Epidermal melanocyte (primary cell): Measurements from ENCODE around the gene LAYN.
A peak's percentile ranks its signal among the peaks of the same experiment; 100 is the strongest.

ENCODE experiments used
- DNase-seq: peaks from one replicate; pipeline ENCODE4 v3.0.0; 2011; ENCODE audit warnings: low spot score; ENCODE audit not compliant: insufficient read length

The LAYN gene

GRCh38 chr11:111531136-111531535 is 9.4 kb upstream of the LAYN start:
- no peak for DNase-seq

- DNase-seq, result no peak
Measured at GRCh38 chr11:111531687-111532364, 8.7 kb upstream of the LAYN start.

- no peak for DNase-seq
Measured at GRCh38 chr11:111532365-111532709, 8.2 kb upstream of the LAYN start.

GRCh38 chr11:111535281-111535680 is 5.2 kb upstream of the LAYN start:
- DNase-seq, result no peak

GRCh38 chr11:111537336-111537860 is 3.1 kb upstream of the LAYN start:
- DNase-seq, result no peak

- DNase-seq, result no peak
Measured at GRCh38 chr11:111538407-111539114, 2.0 kb upstream of the LAYN start.

GRCh38 chr11:111539426-111540113 is 950 bp upstream of the LAYN start:
- no peak for DNase-seq

- no peak for DNase-seq
Measured at GRCh38 chr11:111540937-111541253, 375 bp downstream of the LAYN start.

- DNase-seq, result no peak
Measured at GRCh38 chr11:111541254-111542061, 938 bp downstream of the LAYN start.

GRCh38 chr11:111542606-111543275 is 2.2 kb downstream of the LAYN start:
- DNase-seq, result no peak

GRCh38 chr11:111548525-111548924 is 8.0 kb downstream of the LAYN start:
- DNase-seq, result no peak

- DNase-seq, result no peak
Measured at GRCh38 chr11:111549196-111549868, 8.8 kb downstream of the LAYN start.

GRCh38 chr11:111549869-111550203 is 9.3 kb downstream of the LAYN start:
- no peak for DNase-seq

- no peak for DNase-seq
Measured at GRCh38 chr11:111550258-111550657, 9.7 kb downstream of the LAYN start.

GRCh38 chr11:111554532-111554931 is 14.0 kb downstream of the LAYN start:
- no peak for DNase-seq

GRCh38 chr11:111555255-111555654 is 14.7 kb downstream of the LAYN start:
- DNase-seq, result no peak

- DNase-seq, result peak; percentile 32
Measured at GRCh38 chr11:111557425-111558111, 17.0 kb downstream of the LAYN start.

GRCh38 chr11:111559800-111560464 is 19.4 kb downstream of the LAYN start:
- DNase-seq, result no peak

- no peak for DNase-seq
Measured at GRCh38 chr11:111560800-111561199, 20.3 kb downstream of the LAYN start.

GRCh38 chr11:111561306-111561705 is 20.8 kb downstream of the LAYN start:
- no peak for DNase-seq
